Thoracic aorta (tissue), 2 donors: Measurements from ENCODE around the gene CENPX. TPM values are rescaled to one million over a fixed set of nuclear protein-coding genes. Genes with fewer than 3 reads are reported as not detected.

Experiments
- ATAC-seq: fragments of 150-250 bp; one replicate; pipeline ENCODE4 v1.8.0; 2017; ENCODE audit warnings: low read depth; ENCODE audit not compliant: insufficient number of reproducible peaks, low FRiP score
- DNase-seq: peaks from one replicate; pipeline ENCODE4 v3.0.0-alpha.2; 2020; ENCODE audit warnings: low spot score
- H3K27ac ChIP-seq, 2 donors: fragments of 200-600 bp; sonication (generic); 1 replicate in 1 of 2; 2 replicates in 1 of 2; pipeline ENCODE4 v1.5.1; 2016; ENCODE audit warnings: mild to moderate bottlenecking in 2 of 2, moderate library complexity in 2 of 2
- H3K27me3 ChIP-seq: fragments of 200-600 bp; sonication (generic); replicated peaks from 2 replicates; pipeline ENCODE4 v1.6.0; 2016; ENCODE audit warnings: mild to moderate bottlenecking; ENCODE audit not compliant: insufficient read depth
- H3K36me3 ChIP-seq: fragments of 200-600 bp; sonication (generic); one replicate; pipeline ENCODE4 v1.5.1; 2016
- H3K4me1 ChIP-seq, 2 donors: fragments of 200-600 bp; sonication (generic); 1 replicate in 1 of 2; 2 replicates in 1 of 2; pipeline versions ENCODE4 v1.5.1 to v1.6.0; 2016; ENCODE audit warnings: low read depth in 2 of 2, mild to moderate bottlenecking in 1 of 2; ENCODE audit not compliant: control insufficient read depth in 1 of 2
- H3K4me3 ChIP-seq: fragments of 200-600 bp; sonication (generic); 2 replicates; pipeline ENCODE4 v1.5.1; 2016; ENCODE audit warnings: mild to moderate bottlenecking
- H3K9me3 ChIP-seq: fragments of 200-600 bp; sonication (generic); 2 replicates; pipeline ENCODE4 v1.5.1; 2016
- total RNA-seq, 2 donors: library from RNA; depleted of rRNA; stranded (reverse); fragments of >200 nt; gene quantifications; one replicate each; pipeline versions ENCODE4 v1.1.0 to v1.2.3, GENCODE V29; 2016
- TF ChIP-seq, protein P1 (sequence below): fragments of 200-600 bp; sonication (generic); IDR thresholded peaks from one replicate; pipeline ENCODE4 v1.5.1; 2019; ENCODE audit warnings: antibody characterized with exemption

CENPX gene
- total RNA-seq, 2 donors from 2014 or later = 31.4 to 40.4 TPM

DNA sequence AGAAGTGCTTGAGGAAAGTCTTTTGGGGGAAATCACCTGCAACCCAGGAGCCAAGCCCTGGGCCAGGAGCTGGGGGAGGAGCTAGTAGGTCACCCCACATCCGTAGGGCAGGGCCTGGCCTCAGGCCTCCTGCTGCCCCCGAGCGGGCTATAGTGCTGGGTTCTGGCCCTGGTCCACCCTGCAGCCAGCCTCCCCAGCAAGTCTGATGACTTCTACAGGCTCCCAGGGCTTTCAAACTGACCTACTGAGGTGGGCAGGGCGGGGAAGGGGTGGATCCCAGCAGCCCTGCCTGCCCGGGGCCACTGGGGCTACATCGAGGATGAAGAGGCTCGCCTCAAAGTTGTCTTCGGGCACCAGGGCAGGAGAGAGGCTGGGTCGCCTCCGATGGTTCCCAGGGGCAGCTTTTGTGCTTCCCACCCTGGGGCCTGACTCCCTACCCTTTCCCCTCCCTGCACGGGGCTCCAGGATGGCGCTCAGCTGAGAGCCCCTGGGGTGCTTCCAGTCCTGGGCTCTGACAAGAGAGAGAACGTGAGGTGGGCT, 5.0 kb downstream of the CENPX start:
- TF ChIP-seq, protein P1, sequence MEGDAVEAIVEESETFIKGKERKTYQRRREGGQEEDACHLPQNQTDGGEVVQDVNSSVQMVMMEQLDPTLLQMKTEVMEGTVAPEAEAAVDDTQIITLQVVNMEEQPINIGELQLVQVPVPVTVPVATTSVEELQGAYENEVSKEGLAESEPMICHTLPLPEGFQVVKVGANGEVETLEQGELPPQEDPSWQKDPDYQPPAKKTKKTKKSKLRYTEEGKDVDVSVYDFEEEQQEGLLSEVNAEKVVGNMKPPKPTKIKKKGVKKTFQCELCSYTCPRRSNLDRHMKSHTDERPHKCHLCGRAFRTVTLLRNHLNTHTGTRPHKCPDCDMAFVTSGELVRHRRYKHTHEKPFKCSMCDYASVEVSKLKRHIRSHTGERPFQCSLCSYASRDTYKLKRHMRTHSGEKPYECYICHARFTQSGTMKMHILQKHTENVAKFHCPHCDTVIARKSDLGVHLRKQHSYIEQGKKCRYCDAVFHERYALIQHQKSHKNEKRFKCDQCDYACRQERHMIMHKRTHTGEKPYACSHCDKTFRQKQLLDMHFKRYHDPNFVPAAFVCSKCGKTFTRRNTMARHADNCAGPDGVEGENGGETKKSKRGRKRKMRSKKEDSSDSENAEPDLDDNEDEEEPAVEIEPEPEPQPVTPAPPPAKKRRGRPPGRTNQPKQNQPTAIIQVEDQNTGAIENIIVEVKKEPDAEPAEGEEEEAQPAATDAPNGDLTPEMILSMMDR = no peak
- no peak for ATAC-seq

DNA sequence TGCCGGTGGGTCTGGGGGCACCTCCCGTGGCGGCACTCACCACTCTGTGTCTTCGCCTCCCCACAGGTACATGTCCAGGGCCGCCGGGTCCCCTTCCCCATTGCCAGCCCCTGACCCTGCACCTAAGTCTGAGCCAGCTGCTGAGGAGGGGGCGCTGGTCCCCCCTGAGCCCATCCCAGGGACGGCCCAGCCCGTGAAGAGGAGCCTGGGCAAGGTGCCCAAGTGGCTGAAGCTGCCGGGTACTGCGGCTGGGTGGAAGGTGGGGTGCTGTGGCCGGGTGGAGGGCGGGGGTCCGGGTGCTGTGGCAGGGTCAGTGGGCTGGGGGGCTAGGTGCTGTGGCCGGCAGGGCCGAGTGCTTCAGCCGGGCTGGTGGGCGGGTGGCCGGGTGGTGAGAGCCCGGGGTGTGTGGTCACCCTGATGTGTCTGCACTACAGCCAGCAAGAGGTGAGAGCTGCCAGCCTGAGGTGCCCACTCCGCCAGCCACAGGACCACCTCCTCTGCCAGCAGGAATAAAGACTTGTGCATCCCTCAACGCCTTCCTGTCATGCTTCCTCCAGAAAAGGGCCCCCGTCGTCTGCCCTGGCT, 5.7 kb downstream of the CENPX start:
- no peak for DNase-seq
- H3K4me3 ChIP-seq = no peak overlapping the region
- no peak for ATAC-seq
- H3K9me3 ChIP-seq = no peaks in the 10 kb centered on the region
- no peak overlapping the region for H3K27ac ChIP-seq
- no peaks in the 10 kb centered on the region for H3K36me3 ChIP-seq
- peaks cover 10 to 27% of the 10 kb centered on the region in 2 donors for H3K4me1 ChIP-seq
- no peaks in the 10 kb centered on the region for H3K27me3 ChIP-seq
- TF ChIP-seq, protein P1 = no peak

More for the DNA sequence above, 5.0 kb downstream of the CENPX start:
- Histone ChIP-seq H3K27me3 (no peaks in the 10 kb centered on the region), H3K4me3 (no peak overlapping the region), H3K4me1 (peaks cover 11 to 26% of the 10 kb centered on the region in 2 donors), H3K27ac (no peak overlapping the region), H3K36me3 (no peaks in the 10 kb centered on the region), H3K9me3 (no peaks in the 10 kb centered on the region)
- DNase-seq = no peak

DNA sequence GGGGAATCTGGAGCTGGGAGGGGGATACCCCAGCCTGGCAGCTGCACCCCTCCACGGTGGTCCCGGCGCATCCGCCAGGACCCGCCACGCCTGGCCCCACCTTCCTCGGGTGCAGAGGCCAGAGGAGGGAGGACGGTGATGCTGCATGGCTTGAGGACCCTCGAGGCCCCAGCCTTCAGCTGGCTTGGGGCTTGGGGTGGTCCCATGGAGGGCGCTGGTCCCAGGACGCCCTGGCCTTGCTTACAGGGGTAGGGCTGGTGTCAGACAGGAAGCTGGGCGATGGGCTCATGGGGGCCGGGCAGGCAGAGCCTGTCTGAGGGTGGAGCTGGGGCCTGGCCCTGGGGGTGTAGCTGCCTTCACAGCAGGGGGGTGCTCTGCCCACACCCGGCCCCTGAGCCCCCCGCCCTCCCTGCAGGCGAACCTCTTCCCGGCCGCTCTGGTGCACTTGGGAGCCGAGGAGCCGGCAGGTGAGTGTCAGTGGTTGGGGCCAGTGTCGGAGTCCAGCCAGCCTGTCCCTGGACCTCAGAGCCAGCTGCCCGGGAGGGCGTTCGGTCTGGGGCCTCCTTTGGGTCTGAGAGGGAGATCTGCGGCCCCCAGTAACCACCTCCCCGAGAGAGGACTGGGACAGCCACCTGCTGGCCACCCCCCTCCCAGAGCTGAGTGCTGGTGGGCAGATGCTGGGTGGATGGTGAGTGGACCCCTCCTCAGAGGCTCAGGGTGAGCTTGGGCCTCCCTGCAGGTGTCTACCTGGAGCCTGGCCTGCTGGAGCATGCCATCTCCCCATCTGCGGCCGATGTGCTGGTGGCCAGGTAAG, 6.4 kb downstream of the CENPX start:
- Histone ChIP-seq H3K27ac (no peak overlapping the region), H3K36me3 (no peaks in the 10 kb centered on the region), H3K4me3 (no peak overlapping the region), H3K9me3 (no peaks in the 10 kb centered on the region), H3K4me1 (peaks cover 3 to 20% of the 10 kb centered on the region in 2 donors), H3K27me3 (no peaks in the 10 kb centered on the region)
- ATAC-seq (no peak), DNase-seq (no peak)
- TF ChIP-seq, protein P1 = no peak

DNA sequence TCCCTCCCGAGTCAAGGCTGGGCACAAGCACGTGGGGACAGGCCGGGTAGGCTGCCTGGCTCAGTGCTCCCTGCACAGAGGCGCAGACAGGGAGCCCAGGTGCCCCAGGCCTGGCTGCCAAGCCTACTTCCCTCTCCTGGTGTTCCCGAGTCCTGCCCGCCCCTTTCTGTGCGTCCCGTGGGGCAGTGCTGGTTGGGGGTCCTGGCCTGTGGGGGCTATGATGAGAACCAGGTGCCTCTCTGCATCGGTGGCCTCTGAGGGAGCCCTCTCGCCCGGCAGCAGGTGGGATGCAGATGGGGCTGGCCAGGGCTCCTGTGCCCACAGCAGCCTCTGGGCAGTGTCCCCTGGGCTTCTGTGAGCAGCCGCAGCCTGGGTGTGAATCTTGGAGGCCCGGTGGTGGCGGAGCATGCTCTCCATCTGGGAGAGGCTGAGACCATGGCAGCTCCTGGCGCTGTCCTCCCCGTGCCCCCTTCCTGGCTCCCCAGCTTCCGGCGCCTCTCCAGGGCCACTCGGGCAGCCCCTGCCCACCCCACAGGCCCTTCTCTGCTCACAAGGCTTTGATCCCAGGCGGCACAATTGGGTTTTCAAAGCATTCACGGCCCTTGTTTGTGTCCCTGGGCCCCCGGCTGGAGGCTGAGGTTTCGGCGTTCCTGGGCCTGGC, 7.2 kb downstream of the CENPX start:
- TF ChIP-seq, protein P1 = no peak
- Histone ChIP-seq H3K27me3 (no peaks in the 10 kb centered on the region), H3K36me3 (no peaks in the 10 kb centered on the region), H3K27ac (no peak overlapping the region), H3K9me3 (no peaks in the 10 kb centered on the region), H3K4me1 (peaks cover 3 to 19% of the 10 kb centered on the region in 2 donors), H3K4me3 (no peak overlapping the region)
- DNase-seq (no peak), ATAC-seq (no peak)

DNA sequence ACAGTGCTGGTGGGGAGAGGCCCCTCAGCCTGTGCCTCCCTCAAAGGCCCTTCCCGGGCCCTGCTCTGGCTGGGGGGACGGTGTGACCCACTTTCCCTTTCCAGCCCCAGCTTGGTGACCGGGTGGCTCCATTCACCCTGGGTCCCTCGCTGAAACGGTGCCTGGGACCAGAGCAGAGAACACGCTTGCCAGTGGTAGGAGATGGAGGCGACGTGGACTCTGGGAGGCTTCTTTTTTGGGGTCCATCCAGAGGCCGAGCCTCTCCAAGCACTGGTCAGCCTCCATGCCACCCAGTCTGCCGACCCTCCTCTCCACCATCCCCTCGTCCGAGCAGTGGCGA, 7.7 kb downstream of the CENPX start:
- no peak for DNase-seq
- Histone ChIP-seq H3K36me3 (no peaks in the 10 kb centered on the region), H3K4me1 (peaks cover 3 to 19% of the 10 kb centered on the region in 2 donors), H3K9me3 (no peaks in the 10 kb centered on the region), H3K27ac (no peak overlapping the region), H3K4me3 (no peak overlapping the region), H3K27me3 (no peaks in the 10 kb centered on the region)
- TF ChIP-seq, protein P1 = no peak
- no peak for ATAC-seq
